SJSA1 (cell line): ENCODE results near the gene SFRP5. TPM values are rescaled to one million over a fixed set of nuclear protein-coding genes. Genes with fewer than 3 reads are reported as not detected.

Source experiments
- DNase-seq, 2 experiments: peaks; one replicate each; pipeline ENCODE4 v3.0.0-alpha.2; 2015 to 2020; ENCODE audit warnings: low spot score in 2 of 2, low read depth in 1 of 2
- H3K27ac ChIP-seq: fragments of 250-450 bp; sonication (Bioruptor Pico); 2 replicates; pipeline ENCODE4 v1.5.1; 2020; ENCODE audit warnings: mild to moderate bottlenecking, moderate library complexity
- H3K27me3 ChIP-seq: fragments of 250-450 bp; sonication (Bioruptor Pico); replicated peaks from 2 replicates; pipeline ENCODE4 v1.5.1; 2020; ENCODE audit warnings: mild to moderate bottlenecking, moderate library complexity
- H3K36me3 ChIP-seq: fragments of 250-450 bp; sonication (Bioruptor Pico); 2 replicates; pipeline ENCODE4 v1.5.1; 2020; ENCODE audit warnings: mild to moderate bottlenecking
- H3K4me1 ChIP-seq: fragments of 250-450 bp; sonication (Bioruptor Pico); replicated peaks from 2 replicates; pipeline ENCODE4 v1.6.1; 2021; ENCODE audit warnings: mild to moderate bottlenecking
- H3K4me3 ChIP-seq: fragments of 250-450 bp; sonication (Bioruptor Pico); 2 replicates; pipeline ENCODE4 v1.5.1; 2020; ENCODE audit warnings: mild to moderate bottlenecking
- H3K9me3 ChIP-seq: fragments of 250-450 bp; sonication (Bioruptor Pico); replicated peaks from 2 replicates; pipeline ENCODE4 v1.5.1; 2020; ENCODE audit warnings: mild to moderate bottlenecking
- total RNA-seq: library from RNA; depleted of rRNA; stranded (reverse); fragments of >200 nt; shearing (Covaris generic); gene quantifications from 2 replicates; pipeline ENCODE4 v1.2.3, GENCODE V29; 2014

Gene SFRP5
- total RNA-seq, 1 experiment from 2014 or later: not detected

GRCh38 chr10:97732052-97732359 lies 39.8 kb downstream of the SFRP5 start:
- peaks cover under 1% of the 10 kb centered on the region for H3K36me3 ChIP-seq
- H3K4me3 ChIP-seq: no peak overlapping the region
- no peaks in the 10 kb centered on the region for H3K27me3 ChIP-seq
- no peak overlapping the region for H3K27ac ChIP-seq
- H3K4me1 ChIP-seq: peaks cover 5% of the 10 kb centered on the region
- DNase-seq: no peak
- H3K9me3 ChIP-seq: no peaks in the 10 kb centered on the region

- no peaks in the 10 kb centered on the region for H3K27me3 ChIP-seq
- DNase-seq: peak; percentile 62 to 63
- H3K27ac ChIP-seq: no peak overlapping the region
- peaks cover 1% of the 10 kb centered on the region for H3K4me1 ChIP-seq
- no peaks in the 10 kb centered on the region for H3K9me3 ChIP-seq
- H3K4me3 ChIP-seq: no peak overlapping the region
- H3K36me3 ChIP-seq: no peaks in the 10 kb centered on the region
These were observed 40.3 kb downstream of the SFRP5 start for GRCh38 chr10:97731346-97732051.

- DNase-seq: no peak
- Histone ChIP-seq H3K4me3 (no peak overlapping the region), H3K4me1 (no peaks in the 10 kb centered on the region), H3K9me3 (no peaks in the 10 kb centered on the region), H3K36me3 (no peaks in the 10 kb centered on the region), H3K27ac (no peak overlapping the region), H3K27me3 (no peaks in the 10 kb centered on the region)
These were observed 42.8 kb downstream of the SFRP5 start for GRCh38 chr10:97729014-97729413.

- no peak for DNase-seq
- Histone ChIP-seq H3K27ac (no peak overlapping the region), H3K27me3 (no peaks in the 10 kb centered on the region), H3K9me3 (no peaks in the 10 kb centered on the region), H3K4me1 (no peaks in the 10 kb centered on the region), H3K4me3 (no peak overlapping the region), H3K36me3 (no peaks in the 10 kb centered on the region)
These were observed 45.1 kb downstream of the SFRP5 start for GRCh38 chr10:97726636-97727178.

GRCh38 chr10:97724341-97724941 lies 47.4 kb downstream of the SFRP5 start:
- no peak for DNase-seq
- no peaks in the 10 kb centered on the region; the same call in 1 of the 2 replicates for H3K36me3 ChIP-seq
- H3K27ac ChIP-seq: no peak overlapping the region
- H3K4me3 ChIP-seq: no peak overlapping the region
- no peaks in the 10 kb centered on the region for H3K4me1 ChIP-seq
- H3K27me3 ChIP-seq: no peaks in the 10 kb centered on the region
- H3K9me3 ChIP-seq: no peaks in the 10 kb centered on the region

- no peak for DNase-seq
- no peaks in the 10 kb centered on the region for H3K4me1 ChIP-seq
- H3K27ac ChIP-seq: no peak overlapping the region
These were observed 48.8 kb downstream of the SFRP5 start for GRCh38 chr10:97723001-97723400.

GRCh38 chr10:97721871-97722780 lies 49.7 kb downstream of the SFRP5 start:
- no peaks in the 10 kb centered on the region for H3K4me1 ChIP-seq
- H3K4me3 ChIP-seq: no peak overlapping the region
- DNase-seq: no peak
- peaks cover 23% of the 10 kb centered on the region for H3K36me3 ChIP-seq
- H3K9me3 ChIP-seq: no peaks in the 10 kb centered on the region
- H3K27me3 ChIP-seq: no peaks in the 10 kb centered on the region
- H3K27ac ChIP-seq: no peak overlapping the region

More at GRCh38 chr10:97723001-97723400, 48.8 kb downstream of the SFRP5 start:
- no peaks in the 10 kb centered on the region for H3K9me3 ChIP-seq
- peaks cover 14% of the 10 kb centered on the region for H3K36me3 ChIP-seq
- H3K27me3 ChIP-seq: no peaks in the 10 kb centered on the region
- no peak overlapping the region for H3K4me3 ChIP-seq

GRCh38 chr10:97719602-97720001 lies 52.2 kb downstream of the SFRP5 start:
- Histone ChIP-seq H3K9me3 (no peaks in the 10 kb centered on the region), H3K27me3 (no peaks in the 10 kb centered on the region), H3K27ac (no peak overlapping the region), H3K36me3 (peaks cover 41% of the 10 kb centered on the region), H3K4me3 (no peak overlapping the region), H3K4me1 (peaks cover 18% of the 10 kb centered on the region)
- no peak for DNase-seq

GRCh38 chr10:97718659-97719142 lies 53.1 kb downstream of the SFRP5 start:
- no peak for DNase-seq

GRCh38 chr10:97718178-97718577 lies 53.6 kb downstream of the SFRP5 start:
- Histone ChIP-seq H3K36me3 (peaks cover 49% of the 10 kb centered on the region), H3K4me1 (peaks cover 20% of the 10 kb centered on the region), H3K4me3 (no peak overlapping the region), H3K27me3 (no peaks in the 10 kb centered on the region), H3K9me3 (no peaks in the 10 kb centered on the region; the same call in 1 of the 2 replicates), H3K27ac (no peak overlapping the region)
- no peak for DNase-seq

More at GRCh38 chr10:97718659-97719142, 53.1 kb downstream of the SFRP5 start:
- Histone ChIP-seq H3K27ac (no peak overlapping the region), H3K4me1 (peaks cover 18% of the 10 kb centered on the region), H3K27me3 (no peaks in the 10 kb centered on the region), H3K36me3 (peaks cover 49% of the 10 kb centered on the region), H3K4me3 (no peak overlapping the region), H3K9me3 (no peaks in the 10 kb centered on the region; the same call in 1 of the 2 replicates)

GRCh38 chr10:97717627-97718026 lies 54.2 kb downstream of the SFRP5 start:
- DNase-seq: no peak
- Histone ChIP-seq H3K27ac (no peak overlapping the region), H3K4me1 (peaks cover 25% of the 10 kb centered on the region), H3K9me3 (no peaks in the 10 kb centered on the region; the same call in 1 of the 2 replicates), H3K27me3 (no peaks in the 10 kb centered on the region), H3K36me3 (peaks cover 49% of the 10 kb centered on the region), H3K4me3 (no peak overlapping the region)
